ENCODE results near the gene WDFY4.

WDFY4 gene

DNA sequence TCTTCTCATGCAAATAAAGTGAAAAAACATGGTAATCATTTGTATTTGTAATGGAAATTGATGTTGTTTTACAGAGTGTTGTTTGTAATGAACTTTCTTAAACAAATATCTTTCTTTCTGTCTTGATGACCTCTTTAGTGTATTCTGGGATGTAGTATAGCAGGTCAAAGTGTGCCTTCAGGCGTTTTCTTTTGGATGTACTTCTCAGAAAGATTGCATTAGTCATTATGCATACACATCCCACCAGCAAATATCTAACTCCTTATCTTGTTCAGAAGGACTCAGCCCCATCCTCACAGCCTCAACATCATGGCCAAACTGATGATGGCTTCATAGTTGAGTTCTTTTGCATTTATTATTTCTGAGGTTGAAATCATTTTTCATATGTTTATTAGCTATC, 130.3 kb downstream of the WDFY4 start:
- intact Hi-C loops (cut with DNase I; ENCODE audit: low total_unique reads) = no loop called here
- TF ChIP-seq, protein P1, sequence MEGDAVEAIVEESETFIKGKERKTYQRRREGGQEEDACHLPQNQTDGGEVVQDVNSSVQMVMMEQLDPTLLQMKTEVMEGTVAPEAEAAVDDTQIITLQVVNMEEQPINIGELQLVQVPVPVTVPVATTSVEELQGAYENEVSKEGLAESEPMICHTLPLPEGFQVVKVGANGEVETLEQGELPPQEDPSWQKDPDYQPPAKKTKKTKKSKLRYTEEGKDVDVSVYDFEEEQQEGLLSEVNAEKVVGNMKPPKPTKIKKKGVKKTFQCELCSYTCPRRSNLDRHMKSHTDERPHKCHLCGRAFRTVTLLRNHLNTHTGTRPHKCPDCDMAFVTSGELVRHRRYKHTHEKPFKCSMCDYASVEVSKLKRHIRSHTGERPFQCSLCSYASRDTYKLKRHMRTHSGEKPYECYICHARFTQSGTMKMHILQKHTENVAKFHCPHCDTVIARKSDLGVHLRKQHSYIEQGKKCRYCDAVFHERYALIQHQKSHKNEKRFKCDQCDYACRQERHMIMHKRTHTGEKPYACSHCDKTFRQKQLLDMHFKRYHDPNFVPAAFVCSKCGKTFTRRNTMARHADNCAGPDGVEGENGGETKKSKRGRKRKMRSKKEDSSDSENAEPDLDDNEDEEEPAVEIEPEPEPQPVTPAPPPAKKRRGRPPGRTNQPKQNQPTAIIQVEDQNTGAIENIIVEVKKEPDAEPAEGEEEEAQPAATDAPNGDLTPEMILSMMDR (IDR thresholded peaks at IDR 0.05) = no peak
- Histone ChIP-seq H3K36me3 (no peaks in the 10 kb centered on the region), H3K9me3 (no peaks in the 10 kb centered on the region), H3K27ac (no peak overlapping the region), H3K4me3 (no peak overlapping the region), H3K27me3 (no peaks in the 10 kb centered on the region), H3K4me1 (no peaks in the 10 kb centered on the region)
- DNase-seq = no peak

- Histone ChIP-seq H3K36me3 (no peaks in the 10 kb centered on the region), H3K27ac (no peak overlapping the region), H3K27me3 (no peaks in the 10 kb centered on the region), H3K4me1 (no peaks in the 10 kb centered on the region), H3K4me3 (no peak overlapping the region), H3K9me3 (no peaks in the 10 kb centered on the region)
- TF ChIP-seq, protein P1 (IDR thresholded peaks at IDR 0.05) = no peak
- intact Hi-C loops (cut with DNase I; ENCODE audit: low total_unique reads) = no loop called here
- DNase-seq = no peak
Measured at GRCh38 chr10:48817141-48817540, 132.5 kb downstream of the WDFY4 start.

GRCh38 chr10:48818081-48818480, 133.4 kb downstream of the WDFY4 start:
- DNase-seq = no peak
- Histone ChIP-seq H3K27me3 (no peaks in the 10 kb centered on the region), H3K36me3 (no peaks in the 10 kb centered on the region), H3K27ac (no peak overlapping the region), H3K4me1 (no peaks in the 10 kb centered on the region), H3K4me3 (no peak overlapping the region), H3K9me3 (no peaks in the 10 kb centered on the region)
- intact Hi-C loops (cut with DNase I; ENCODE audit: low total_unique reads) = no loop called here
- TF ChIP-seq, protein P1 (IDR thresholded peaks at IDR 0.05) = no peak

DNA sequence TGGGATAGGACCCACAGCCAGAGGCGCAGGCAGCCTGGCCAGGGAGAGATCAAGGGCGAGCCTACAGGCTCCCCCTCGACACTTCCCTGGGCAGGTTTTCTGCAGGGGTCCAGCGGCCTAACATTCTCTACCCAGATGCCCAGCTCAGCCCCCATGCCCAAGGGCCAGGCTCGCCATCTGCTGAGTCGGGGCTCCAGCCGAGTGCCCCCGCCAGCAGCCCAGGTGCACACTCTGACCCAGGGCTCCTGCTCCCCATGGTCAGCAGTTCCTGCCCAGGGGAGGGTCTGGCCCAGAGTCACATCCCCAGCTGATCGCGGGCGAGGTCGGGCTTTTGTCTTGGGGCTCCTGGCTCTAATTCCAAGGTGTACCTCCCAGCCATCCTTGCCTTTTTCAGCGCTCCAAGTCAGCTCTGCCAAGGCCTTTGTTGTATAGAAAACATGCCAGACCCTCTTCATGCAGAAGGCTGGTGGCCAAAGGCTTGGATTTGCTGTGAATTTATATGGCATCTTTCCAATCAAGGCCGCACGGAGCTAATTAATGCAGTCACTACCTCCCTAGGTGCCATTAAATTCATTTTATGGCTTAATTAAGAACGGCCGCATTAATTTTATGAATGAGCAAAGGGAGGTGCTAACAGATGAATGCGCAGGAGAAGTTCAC, 134.3 kb downstream of the WDFY4 start:
- H3K9me3 ChIP-seq = no peaks in the 10 kb centered on the region
- H3K4me3 ChIP-seq = no peak overlapping the region
- no peak for DNase-seq
- H3K27ac ChIP-seq = no peak overlapping the region
- intact Hi-C loops (cut with DNase I; ENCODE audit: low total_unique reads) = no loop called here
- no peaks in the 10 kb centered on the region for H3K36me3 ChIP-seq
- no peaks in the 10 kb centered on the region for H3K4me1 ChIP-seq
- H3K27me3 ChIP-seq = no peaks in the 10 kb centered on the region
- TF ChIP-seq, protein P1 (IDR thresholded peaks at IDR 0.05) = no peak

- Histone ChIP-seq H3K4me3 (no peak overlapping the region), H3K27ac (no peak overlapping the region), H3K9me3 (no peaks in the 10 kb centered on the region), H3K36me3 (no peaks in the 10 kb centered on the region), H3K27me3 (no peaks in the 10 kb centered on the region), H3K4me1 (no peaks in the 10 kb centered on the region)
- intact Hi-C loops (cut with DNase I; ENCODE audit: low total_unique reads) = no loop called here
- TF ChIP-seq, protein P1 (IDR thresholded peaks at IDR 0.05) = no peak
- no peak for DNase-seq
Measured at GRCh38 chr10:48819783-48820182, 135.1 kb downstream of the WDFY4 start.

DNA sequence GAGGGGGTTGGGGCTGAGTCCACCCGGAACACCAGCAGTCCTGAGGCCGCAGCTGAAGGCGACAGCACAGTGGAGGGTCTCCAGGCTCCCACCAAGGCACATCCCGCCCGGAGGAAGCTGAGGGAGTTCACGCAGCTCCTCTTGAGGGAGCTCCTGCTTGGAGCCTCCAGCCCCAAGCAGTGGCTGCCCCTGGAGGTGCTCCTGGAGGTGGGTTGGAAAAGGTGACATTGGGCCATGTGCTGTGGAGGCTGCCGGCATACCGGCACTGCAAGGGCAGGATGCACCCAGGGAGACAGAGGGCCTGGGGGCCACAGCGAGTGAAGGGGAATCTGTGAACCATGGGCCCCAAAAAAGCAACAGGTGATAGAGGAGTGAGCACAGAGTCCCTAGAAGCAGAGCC, 135.6 kb downstream of the WDFY4 start:
- TF ChIP-seq, protein P1 (IDR thresholded peaks at IDR 0.05) = no peak
- no peaks in the 10 kb centered on the region for H3K27me3 ChIP-seq
- intact Hi-C loops (cut with DNase I; ENCODE audit: low total_unique reads) = no loop called here
- H3K27ac ChIP-seq = no peak overlapping the region
- no peak overlapping the region for H3K4me3 ChIP-seq
- DNase-seq = no peak
- H3K36me3 ChIP-seq = no peaks in the 10 kb centered on the region
- no peaks in the 10 kb centered on the region for H3K4me1 ChIP-seq
- H3K9me3 ChIP-seq = no peaks in the 10 kb centered on the region
